GM13977 (cell line): ENCODE data around the gene ANKRD39.

Source experiments
- DNase-seq: peaks from one replicate; pipeline ENCODE4 v3.0.0; 2012; ENCODE audit warnings: low spot score
- CTCF ChIP-seq: IDR thresholded peaks from 2 replicates; pipeline ENCODE4 v1.5.1; 2012; ENCODE audit warnings: mild to moderate bottlenecking, control low read depth; ENCODE audit not compliant: insufficient read depth; ENCODE audit errors: extremely low read depth, missing control alignments
- in situ Hi-C: fragments of 300-500 bp; cut with MboI; formaldehyde crosslinking; loops from one replicate; pipeline ENCODE4 v1.12.0; 2022; ENCODE audit warnings: low sequenced_read_pairs, low pct_unique_long_range_greater_than_20kb, mixed read lengths, inconsistent platforms; ENCODE audit not compliant: unreplicated experiment

Gene ANKRD39, protein sequence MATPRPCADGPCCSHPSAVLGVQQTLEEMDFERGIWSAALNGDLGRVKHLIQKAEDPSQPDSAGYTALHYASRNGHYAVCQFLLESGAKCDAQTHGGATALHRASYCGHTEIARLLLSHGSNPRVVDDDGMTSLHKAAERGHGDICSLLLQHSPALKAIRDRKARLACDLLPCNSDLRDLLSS

DNA sequence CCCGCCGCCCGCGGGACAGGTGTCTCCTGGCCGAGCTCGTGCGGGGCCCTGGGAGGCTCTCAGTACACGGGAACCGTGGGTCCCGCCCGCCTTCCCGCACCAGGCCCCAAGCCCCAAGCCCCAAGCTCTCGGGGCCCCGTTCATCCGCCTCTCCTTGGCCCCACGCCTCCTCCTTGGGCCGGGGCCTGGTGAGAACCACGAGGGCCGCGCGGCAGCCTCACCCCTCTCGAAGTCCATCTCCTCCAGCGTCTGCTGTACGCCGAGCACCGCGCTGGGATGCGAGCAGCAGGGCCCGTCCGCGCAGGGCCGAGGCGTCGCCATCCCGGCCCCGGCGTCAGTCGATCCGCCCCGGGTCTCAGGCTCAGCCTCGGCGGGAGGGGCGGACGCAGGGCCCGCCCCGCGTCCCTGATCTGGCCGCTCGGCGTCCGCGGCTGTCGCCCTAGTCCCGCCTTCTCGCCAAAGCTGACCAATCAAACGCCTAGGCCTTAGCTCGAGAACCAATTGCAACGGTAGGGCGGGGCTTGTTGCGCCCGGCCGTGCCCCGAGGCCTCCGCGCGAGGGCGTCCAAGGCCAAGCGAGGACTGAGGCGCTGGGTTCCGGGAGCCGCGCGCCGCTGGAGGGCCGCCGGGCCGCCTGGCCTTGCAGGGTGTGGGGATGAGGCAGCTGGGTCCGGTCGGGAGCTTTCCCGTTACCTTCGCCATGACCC lies at the start of gene ANKRD39:
ANKRD39 (minus strand) TSS at position 350 of the 706 bp plus-strand sequence; CDS start at position 321, 29 bp downstream.
- peak; percentile 100 for DNase-seq
- TF ChIP-seq CTCF = peak; percentile 96
- in situ Hi-C loops = loop anchor here (10.0 kb wide), 1 partner anchor 97 kb away; no protein-coding TSS in a partner anchor

DNA sequence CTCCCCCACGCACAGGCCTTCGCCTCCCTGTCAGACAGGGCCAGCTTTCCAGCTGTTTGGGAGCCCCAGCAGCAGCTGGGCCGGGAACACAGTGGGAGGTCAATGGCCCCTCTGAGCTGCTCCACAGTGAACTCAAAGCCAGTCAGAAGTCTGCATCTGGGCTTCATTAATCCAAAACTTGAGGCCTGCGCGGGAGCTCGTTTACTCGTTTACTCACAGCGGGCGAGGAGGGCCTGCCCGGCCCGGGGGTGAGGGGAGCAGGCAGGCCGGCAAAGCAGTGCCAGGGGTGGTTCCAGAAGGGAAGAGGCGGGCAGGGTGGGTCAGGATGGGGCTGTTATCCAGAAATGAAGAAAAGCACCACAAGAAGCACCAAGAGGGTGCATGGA lies 48.9 kb upstream of the ANKRD39 start:
- no peak for DNase-seq
- in situ Hi-C loops = no loop called here
- no peak for TF ChIP-seq CTCF

DNA sequence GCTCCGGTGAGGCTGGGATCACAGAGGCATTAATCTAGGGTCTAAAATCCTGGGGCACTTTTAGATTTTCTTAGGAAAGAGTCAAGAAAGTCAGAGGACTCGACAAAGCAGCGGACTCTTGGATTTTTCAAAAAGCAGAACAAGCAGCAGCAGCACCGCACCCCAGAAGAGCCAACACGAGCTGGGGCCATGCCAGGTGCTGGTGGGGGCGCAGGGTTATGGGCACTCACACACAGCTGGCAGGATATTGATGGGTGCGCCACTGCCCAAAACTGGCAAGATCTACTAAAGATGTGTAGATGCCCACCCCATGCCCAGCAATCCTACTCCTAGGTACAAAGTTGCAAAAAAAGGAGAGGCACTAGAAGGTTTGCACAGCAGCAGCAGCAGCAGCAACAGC lies 46.0 kb upstream of the ANKRD39 start:
- DNase-seq = no peak
- in situ Hi-C loops = no loop called here
- no peak for TF ChIP-seq CTCF

- in situ Hi-C loops = no loop called here
- no peak for DNase-seq
- no peak for TF ChIP-seq CTCF
Observed at GRCh38 chr2:96903318-96903717, 45.5 kb upstream of the ANKRD39 start.

GRCh38 chr2:96900237-96900636 lies 42.4 kb upstream of the ANKRD39 start:
- no peak for DNase-seq
- no peak for TF ChIP-seq CTCF
- in situ Hi-C loops = no loop called here

DNA sequence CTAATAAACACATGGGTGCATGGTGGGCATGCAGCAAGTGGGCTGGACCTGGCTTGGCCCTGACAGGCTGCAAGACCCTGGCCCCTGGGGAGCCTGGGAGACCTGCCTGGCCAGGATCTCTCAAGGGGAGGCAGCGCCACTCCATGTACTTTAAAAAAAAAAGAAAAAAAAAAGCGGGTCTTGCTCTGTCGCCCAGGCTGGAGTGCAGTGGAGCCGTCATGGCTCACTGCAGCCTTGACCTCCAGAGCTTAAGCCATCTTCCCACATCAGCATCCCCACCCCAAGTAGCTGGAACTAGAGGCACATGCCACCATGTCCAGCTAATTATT lies 41.6 kb upstream of the ANKRD39 start:
- no peak for TF ChIP-seq CTCF
- DNase-seq = no peak
- in situ Hi-C loops = no loop called here
